WTC11 (cell line): ENCODE data around the gene ASPN.

Experiments used
- CBFB ChIP-seq: sonication (generic); formaldehyde crosslinking; IDR thresholded peaks from 2 replicates; pipeline ENCODE4 v1.8.1; 2022; ENCODE audit warnings: mild to moderate bottlenecking, low read depth, missing genetic modification reagents
- ETV6 ChIP-seq: sonication (generic); formaldehyde crosslinking; IDR thresholded peaks from 2 replicates; pipeline ENCODE4 v1.8.1; 2022; ENCODE audit warnings: mild to moderate bottlenecking, missing genetic modification reagents
- FOXP1 ChIP-seq: sonication (generic); formaldehyde crosslinking; IDR thresholded peaks from 2 replicates; pipeline ENCODE4 v1.8.0; 2022; ENCODE audit warnings: missing genetic modification reagents, mild to moderate bottlenecking, moderate library complexity, borderline replicate concordance
- IRF1 ChIP-seq: sonication (generic); formaldehyde crosslinking; IDR thresholded peaks from 2 replicates; pipeline ENCODE4 v1.8.0; 2023; ENCODE audit warnings: missing genetic modification reagents
- MLX ChIP-seq: sonication (generic); formaldehyde crosslinking; IDR thresholded peaks from 2 replicates; pipeline ENCODE4 v1.8.1; 2023; ENCODE audit warnings: mild to moderate bottlenecking, missing genetic modification reagents, moderate library complexity
- ZNF263 ChIP-seq: sonication (generic); formaldehyde crosslinking; IDR thresholded peaks from 2 replicates; pipeline ENCODE4 v1.8.1; 2022; ENCODE audit warnings: low read depth, mild to moderate bottlenecking, moderate library complexity, missing genetic modification reagents
- TF ChIP-seq, protein P1 (sequence below): sonication (generic); formaldehyde crosslinking; IDR thresholded peaks from 2 replicates; pipeline ENCODE4 v1.8.1; 2022; ENCODE audit warnings: low read depth, mild to moderate bottlenecking, moderate library complexity, missing genetic modification reagents, borderline replicate concordance
- TF ChIP-seq, protein P2 (sequence below): fragments of 200-600 bp; IDR thresholded peaks from 2 replicates; pipeline ENCODE4 v1.8.0; 2022; ENCODE audit warnings: antibody characterized with exemption

GRCh38 chr9:92509050-92509449 is 26.7 kb upstream of the ASPN start:
- TF ChIP-seq MLX (no peak), IRF1 (CRISPR knock-in tag) (no peak), CBFB (no peak), ZNF263 (CRISPR knock-in tag) (no peak), ETV6 (no peak), FOXP1 (no peak)
- TF ChIP-seq, protein P1, sequence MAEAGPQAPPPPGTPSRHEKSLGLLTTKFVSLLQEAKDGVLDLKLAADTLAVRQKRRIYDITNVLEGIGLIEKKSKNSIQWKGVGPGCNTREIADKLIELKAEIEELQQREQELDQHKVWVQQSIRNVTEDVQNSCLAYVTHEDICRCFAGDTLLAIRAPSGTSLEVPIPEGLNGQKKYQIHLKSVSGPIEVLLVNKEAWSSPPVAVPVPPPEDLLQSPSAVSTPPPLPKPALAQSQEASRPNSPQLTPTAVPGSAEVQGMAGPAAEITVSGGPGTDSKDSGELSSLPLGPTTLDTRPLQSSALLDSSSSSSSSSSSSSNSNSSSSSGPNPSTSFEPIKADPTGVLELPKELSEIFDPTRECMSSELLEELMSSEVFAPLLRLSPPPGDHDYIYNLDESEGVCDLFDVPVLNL (CRISPR knock-in tag) = no peak
- TF ChIP-seq, protein P2, sequence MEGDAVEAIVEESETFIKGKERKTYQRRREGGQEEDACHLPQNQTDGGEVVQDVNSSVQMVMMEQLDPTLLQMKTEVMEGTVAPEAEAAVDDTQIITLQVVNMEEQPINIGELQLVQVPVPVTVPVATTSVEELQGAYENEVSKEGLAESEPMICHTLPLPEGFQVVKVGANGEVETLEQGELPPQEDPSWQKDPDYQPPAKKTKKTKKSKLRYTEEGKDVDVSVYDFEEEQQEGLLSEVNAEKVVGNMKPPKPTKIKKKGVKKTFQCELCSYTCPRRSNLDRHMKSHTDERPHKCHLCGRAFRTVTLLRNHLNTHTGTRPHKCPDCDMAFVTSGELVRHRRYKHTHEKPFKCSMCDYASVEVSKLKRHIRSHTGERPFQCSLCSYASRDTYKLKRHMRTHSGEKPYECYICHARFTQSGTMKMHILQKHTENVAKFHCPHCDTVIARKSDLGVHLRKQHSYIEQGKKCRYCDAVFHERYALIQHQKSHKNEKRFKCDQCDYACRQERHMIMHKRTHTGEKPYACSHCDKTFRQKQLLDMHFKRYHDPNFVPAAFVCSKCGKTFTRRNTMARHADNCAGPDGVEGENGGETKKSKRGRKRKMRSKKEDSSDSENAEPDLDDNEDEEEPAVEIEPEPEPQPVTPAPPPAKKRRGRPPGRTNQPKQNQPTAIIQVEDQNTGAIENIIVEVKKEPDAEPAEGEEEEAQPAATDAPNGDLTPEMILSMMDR = no peak
